Prostate gland (tissue), 2 donors: ENCODE data around the gene AVPR1B.

Source experiments
- POLR2A ChIP-seq: fragments of 450-650 bp; IDR thresholded peaks from one replicate; pipeline ENCODE4 v1.6.1; 2016; ENCODE audit warnings: antibody characterized with exemption, mild to moderate bottlenecking
- POLR2AphosphoS5 ChIP-seq: sonication (generic); formaldehyde crosslinking; IDR thresholded peaks from one replicate; pipeline ENCODE4 v1.6.1; 2017; ENCODE audit warnings: antibody characterized with exemption
- TF ChIP-seq, protein P1 (sequence below), 4 experiments: fragments of 200-600 bp in 2 of 4; fragments of 450-650 bp in 2 of 4; sonication (generic) in 2 of 4; IDR thresholded peaks; 1 replicate in 3 of 4; 2 replicates in 1 of 4; pipeline ENCODE4 v1.5.1; 2016 to 2019; ENCODE audit warnings: antibody characterized with exemption in 4 of 4, mild to moderate bottlenecking in 2 of 4, moderate library complexity in 2 of 4

GRCh38 chr1:206142011-206142410 lies 24.8 kb upstream of the AVPR1B start:
- TF ChIP-seq, protein P1, sequence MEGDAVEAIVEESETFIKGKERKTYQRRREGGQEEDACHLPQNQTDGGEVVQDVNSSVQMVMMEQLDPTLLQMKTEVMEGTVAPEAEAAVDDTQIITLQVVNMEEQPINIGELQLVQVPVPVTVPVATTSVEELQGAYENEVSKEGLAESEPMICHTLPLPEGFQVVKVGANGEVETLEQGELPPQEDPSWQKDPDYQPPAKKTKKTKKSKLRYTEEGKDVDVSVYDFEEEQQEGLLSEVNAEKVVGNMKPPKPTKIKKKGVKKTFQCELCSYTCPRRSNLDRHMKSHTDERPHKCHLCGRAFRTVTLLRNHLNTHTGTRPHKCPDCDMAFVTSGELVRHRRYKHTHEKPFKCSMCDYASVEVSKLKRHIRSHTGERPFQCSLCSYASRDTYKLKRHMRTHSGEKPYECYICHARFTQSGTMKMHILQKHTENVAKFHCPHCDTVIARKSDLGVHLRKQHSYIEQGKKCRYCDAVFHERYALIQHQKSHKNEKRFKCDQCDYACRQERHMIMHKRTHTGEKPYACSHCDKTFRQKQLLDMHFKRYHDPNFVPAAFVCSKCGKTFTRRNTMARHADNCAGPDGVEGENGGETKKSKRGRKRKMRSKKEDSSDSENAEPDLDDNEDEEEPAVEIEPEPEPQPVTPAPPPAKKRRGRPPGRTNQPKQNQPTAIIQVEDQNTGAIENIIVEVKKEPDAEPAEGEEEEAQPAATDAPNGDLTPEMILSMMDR (IDR thresholded peaks at IDR 0.05) = no peak
- TF ChIP-seq POLR2A = no peak
- no peak for TF ChIP-seq POLR2AphosphoS5
